Activated CD8-positive, alpha-beta memory T cell treated with anti-CD3 and anti-CD28 coated beads, Interleukin-2, amount 50 U/mL, for 24 hours (primary cell): ENCODE data around the gene PIGL.
"Not testable (repeated sequence)": the region's sequence is repeated elsewhere in the genome, so short reads cannot be mapped to it uniquely, and the experiment has no call there.

Experiments used
- DNase-seq: peaks from one replicate; pipeline ENCODE4 v3.0.0-alpha.2; 2020; ENCODE audit errors: extremely low read depth

Gene PIGL

DNA sequence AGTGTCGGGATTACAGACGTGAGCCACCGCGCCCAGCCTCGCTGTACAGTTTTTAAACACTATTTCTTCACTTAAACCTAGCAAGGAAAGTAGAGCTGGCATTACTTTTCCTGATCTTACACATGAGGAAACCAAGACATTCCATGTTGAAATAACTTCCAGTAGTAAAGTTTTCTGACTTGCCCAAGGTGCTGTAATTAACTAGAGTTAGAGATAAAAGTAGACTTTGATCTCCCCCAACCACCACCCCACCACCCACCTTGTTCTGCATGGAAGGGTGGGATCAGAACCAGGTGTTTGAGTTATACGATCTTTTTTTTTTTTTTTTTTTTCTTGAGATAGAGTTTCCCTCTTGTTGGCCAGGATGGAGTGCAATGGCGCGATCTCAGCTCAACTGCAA is 89.2 kb downstream of the PIGL start:
- no peak for DNase-seq

DNA sequence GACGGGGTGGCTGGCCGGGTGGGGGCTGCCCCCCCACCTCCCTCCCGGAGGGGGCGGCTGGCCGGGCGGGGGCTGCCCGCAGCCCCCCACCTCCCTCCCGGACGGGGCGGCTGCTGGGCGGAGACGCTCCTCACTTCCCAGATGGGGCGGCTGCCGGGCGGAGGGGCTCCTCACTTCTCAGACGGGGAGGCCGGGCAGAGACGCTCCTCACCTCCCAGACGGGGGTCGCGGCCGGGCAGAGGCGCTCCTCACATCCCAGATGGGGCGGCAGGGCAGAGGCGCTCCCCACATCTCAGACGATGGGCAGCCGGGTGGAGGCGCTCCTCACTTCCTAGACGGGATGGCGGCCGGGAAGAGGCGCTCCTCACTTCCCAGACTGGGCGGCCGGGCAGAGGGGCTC is 95.1 kb downstream of the PIGL start:
- not testable (repeated sequence) for DNase-seq

DNA sequence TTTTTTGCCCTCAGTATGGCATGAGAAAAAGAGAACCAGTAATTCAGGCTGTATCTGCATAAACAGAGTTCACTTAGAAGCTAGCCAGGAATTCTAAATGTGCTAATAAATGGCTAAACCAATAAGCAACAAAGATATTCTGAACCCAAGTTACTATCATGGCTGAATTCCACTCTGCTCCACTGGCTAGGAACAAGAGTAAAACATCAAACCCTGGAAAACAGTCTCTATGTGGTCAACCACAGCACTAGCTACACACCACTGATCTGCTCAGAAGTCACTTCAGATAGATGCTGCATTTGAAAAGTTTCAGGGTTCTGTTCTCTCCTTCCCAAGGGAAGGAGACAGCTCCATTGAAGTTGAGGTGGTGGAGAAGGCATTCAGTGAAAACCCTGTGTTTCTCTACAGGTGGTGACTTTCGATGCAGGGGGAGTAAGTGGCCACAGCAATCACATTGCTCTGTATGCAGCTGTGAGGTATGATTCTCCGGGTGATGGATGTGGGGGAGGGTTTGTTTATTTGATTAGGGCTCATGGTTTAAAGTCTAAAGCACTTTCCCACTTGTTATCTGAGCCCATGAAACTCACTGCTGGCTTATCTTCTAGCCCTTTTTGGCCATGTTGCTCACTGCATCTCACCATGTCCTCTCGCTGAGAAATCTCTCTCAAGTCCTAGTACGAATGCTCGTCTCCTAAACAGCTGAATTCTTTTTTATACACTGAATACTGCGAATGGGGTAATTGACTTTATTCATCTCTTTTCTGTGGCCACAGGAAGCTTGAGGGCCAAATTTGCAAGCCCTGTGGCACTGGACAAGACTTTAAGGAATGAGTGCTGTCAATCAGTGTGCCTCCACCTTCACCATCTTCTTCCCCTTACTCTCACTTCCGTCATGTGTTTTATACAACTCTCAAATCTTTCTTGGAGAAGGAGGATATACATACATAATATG is 96.4 kb downstream of the PIGL start:
- DNase-seq, result no peak

DNA sequence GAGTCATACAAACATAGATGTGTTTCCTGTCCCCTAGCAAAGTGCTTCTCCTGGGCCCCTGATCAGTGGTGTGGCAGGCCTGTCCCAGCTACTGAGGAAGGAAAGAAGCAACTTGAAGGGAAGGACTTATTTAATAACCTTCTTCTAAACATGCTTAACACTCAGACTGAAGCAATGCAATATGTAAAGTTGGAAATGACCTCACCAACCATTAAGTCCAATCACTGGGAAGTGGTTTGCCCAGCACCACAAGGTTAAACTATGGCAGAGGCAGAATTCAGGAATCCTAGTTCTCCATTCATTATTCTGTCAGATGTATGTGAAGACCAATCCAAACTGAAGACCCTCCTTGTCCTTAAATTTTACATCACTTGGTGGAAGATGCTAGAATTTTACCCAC is 97.2 kb downstream of the PIGL start:
- no peak for DNase-seq

DNA sequence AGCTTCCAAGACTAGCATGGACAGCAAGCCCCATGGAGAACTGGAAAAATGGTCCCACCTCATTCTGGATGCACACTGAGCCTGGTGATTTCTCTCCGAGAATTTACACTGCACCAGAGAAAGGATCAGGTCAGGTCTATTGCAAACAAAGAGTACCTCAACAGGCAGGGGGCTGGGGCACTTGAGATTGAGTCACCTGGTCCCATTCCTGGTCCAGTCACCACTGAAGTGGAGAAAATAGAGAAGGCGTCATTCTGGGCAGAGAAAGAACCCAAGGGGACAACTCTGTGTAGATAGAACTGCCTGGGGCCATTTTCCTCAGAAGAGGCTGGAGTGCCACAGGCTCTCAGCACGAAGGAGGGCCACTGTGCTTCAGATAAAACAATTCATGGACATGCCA is 97.8 kb downstream of the PIGL start:
- no peak for DNase-seq

DNA sequence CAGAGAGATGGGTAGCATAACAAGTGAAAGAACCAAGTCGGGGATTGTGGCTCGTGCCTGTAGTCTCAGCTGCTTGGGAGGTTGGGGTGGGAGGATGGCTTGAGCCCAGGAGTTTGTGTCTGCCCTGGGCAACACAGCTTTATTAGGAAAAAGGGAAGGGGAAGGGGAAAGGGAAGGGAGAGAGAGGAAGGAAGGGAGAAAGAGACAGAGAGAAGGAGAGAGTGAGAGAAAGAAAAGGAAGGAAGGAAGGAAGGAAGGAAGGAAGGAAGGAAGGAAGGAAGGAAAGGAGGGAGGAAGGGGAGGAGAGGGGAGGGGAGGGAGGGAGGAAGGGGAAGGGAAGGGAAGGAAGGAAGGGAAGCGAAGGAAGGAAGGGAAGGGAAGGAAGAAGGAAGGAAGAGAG is 103.0 kb downstream of the PIGL start:
- DNase-seq, result no peak

DNA sequence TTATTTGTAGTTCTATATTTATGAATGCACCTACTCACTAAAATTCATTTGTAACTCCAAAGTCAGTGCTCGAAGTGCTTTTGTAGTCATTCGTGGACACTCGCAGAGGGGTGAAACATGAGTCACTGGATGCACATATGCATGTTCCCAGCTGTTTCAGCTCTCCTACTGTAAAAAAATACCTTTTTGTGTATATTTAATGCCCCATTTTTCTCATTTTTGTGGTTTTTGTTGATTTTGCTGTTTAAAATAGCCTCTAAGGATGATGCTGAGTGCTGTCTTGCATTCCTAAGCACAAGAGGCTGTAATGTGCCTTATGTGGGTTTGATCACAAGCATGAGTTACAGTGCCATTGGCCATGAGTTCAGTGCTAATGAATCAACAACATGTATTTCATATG is 105.6 kb downstream of the PIGL start:
- no peak for DNase-seq

DNA sequence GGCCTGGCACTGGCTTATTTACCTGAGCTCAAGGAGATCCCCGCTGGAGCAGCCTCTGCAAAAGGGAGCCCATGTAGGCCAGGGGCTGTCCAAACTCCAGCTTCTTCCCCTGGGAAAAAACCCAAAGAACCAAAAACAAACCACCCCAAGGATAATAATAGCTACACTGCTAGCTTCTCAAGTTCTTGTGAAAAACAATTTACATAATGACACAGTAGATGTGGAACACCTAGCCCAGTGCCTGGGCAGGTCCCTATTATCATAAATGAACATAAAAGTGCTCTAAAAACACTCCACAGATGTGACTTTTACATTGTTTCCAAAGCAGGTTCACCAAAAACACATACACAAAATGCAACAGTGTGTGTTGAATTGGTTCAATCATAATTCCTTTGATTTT is 109.0 kb downstream of the PIGL start:
- no peak for DNase-seq

DNA sequence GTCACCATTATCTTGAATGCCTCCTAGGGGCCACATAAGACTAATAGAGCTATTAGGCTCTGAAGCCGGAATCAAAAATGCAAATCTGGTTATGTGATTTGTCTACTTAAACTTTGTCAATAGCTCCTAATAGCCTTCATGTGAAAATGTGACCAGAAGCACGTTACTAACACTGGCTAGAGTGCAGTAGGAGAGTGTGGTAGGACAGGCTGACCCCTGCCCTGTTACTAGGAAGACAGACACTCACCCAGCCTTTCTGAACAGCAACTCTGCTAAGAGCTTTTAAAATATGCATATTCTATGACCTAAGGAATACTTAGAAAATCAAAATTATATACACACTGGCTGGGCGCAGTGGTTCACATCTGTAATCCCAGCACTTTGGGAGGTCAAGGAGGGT is 110.0 kb downstream of the PIGL start:
- DNase-seq, result no peak

DNA sequence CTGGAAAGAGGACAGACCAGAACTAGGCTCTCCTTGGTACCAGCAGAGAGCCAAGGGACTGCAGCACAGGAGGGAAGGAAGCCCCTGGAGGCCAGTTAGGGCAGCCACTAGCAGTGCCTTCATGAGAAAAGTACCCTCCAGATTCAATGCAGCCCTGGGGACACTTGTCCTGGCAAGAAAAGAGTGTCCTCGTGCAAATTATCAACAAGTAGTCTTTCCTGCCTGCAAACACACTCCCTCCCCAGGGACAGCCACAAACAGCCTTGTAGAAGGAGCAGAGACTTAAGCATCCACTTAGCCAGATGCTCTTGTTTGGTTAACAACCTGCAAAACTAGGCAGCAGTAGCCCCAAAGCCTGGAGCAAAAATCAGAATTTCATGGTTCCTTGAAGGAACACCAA is 112.0 kb downstream of the PIGL start:
- DNase-seq, result no peak

DNA sequence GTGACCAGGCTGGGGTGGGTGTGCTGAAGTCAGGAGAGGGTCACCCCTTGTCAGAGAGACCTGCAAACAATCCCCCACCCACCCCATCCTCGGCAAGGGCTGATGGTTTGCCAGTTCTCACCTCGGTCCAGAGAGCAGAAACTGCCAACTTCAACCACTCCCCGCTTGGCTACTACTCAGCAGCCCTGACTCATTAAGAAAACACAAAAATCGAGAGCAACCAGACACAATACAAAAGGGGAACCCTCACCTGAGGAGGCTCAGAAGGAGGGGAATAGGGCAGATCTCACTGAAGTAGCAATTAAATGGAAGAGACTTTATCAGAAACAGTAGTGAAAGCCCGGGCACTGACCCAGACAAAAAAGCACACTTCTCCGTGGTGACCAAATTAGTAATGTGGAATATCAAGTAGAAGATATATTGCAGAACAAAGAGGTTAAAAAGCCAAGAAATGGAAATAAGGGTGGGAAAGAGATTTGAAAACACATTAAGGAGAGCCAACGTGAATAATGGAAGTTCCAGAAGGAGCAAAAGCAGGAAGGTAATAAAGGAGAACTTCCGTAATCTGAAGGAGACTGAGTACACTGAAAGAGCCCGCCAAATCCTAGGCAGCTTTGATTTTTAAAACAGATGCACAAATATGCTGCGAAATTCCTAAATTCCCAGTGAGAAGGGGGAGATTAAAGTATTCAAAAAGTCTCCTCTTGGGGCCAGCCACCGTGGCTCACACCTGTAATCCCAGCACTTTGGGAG is 112.7 kb downstream of the PIGL start:
- no peak for DNase-seq

DNA sequence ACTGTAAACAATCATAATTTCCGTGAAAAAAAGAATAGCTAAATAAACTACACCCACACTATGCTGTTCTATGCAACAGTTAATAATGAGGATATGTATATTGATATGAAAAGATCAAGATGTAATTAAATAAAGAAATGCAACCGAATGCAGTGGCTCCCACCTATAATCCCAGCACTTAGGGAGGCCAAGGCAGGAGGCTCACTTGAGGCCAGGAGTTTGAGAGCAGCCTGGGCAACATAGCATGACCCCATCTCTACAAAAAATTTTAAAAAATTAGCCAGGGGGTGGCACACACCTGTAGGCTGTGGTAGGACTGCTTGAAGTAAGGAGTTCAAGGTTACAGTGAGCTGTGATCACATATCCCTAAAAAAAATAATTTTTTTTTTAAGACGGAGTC is 121.4 kb downstream of the PIGL start:
- DNase-seq, result no peak

DNA sequence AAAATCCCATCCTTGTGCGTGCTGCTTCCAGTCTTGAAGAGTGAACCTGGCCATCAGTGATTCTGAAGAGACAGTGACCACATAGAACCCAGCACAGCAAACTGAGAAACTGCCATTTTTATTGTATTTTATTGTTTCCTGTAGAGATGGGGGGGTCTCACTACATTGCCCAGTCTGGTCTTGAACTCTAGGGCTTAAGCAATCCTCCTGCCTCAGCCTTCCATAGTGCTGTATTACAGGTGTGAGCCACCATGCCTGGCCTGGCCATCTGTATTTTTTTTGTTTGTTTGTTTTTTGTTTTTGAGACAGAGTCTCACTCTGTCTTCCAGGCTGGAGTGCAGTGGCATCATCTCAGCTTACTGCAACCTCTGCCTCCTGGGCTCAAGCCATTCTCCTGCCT is 122.4 kb downstream of the PIGL start:
- no peak for DNase-seq

DNA sequence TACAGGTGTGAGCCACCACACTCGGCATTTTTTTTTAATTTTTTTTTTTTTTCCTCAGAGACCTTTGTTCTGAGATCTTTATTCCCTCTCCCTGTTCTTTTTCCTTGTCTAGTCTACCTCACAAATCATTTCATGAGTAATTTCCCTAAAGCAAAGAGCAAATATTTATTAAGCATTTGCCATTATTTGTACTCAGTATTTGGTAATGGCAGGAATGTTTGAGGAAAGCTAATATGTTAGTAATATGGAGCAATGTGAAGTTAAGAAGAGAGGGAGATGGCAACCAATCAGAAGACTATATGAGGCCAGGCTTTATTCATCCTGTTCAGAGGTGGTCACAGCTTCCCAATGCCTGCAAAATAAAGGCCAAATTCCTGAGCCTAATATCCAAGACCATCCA is 122.9 kb downstream of the PIGL start:
- no peak for DNase-seq

DNA sequence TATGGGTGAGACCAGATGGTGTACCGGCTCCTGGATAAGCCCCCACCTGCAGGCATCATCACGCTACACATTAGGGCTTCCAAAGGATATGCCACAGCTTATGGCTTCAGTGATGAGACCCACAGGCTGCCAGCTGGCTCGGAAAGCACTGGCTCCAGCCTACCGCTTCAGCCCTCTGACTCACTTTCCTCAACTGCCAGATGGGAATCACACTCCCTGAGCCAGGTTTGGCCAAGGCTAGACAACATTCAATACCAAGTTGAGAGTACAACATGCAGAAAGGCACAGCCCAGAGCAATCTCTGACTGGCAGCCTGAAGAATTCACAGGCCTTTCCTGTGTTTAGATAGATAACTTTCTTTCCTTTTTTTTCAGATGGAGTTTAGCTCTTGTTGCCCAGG is 126.0 kb downstream of the PIGL start:
- no peak for DNase-seq

DNA sequence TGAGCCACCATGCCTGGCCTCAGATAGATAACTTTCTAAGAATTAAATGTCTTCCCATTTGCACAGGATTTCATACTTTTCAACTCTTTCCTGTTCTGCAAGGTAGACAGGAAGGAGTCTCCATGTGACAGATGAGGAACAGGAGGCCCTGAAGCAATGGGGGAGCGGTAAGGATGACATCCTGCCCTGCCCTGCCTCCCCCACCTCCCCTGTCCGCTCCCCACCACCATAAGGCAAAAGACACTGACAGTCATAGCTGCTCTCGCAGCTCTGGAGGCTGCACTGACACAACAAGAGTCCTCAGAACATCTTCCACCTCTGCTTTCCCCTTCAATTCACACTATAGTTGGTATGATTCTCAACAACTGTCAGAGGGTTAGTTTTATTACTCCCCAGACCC is 126.6 kb downstream of the PIGL start:
- no peak for DNase-seq

DNA sequence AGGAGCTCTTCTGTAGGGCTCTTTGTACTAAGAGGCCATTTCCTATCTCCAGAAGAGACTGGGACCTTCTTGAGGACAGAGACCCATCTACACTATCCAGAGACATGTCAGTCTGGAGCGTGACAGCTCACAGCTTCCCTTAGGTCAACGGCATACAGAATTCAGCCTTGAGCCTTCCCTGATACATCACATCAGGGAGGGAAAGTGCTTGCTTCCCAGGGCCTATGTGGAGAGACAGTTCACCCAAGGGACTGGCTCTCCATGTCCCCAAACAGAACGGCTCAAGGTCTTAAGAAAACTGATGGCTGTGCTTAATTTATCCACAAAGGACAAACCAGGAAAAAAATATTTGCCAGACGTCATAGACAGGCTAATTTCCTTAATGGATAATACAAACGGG is 128.6 kb downstream of the PIGL start:
- DNase-seq, result no peak

DNA sequence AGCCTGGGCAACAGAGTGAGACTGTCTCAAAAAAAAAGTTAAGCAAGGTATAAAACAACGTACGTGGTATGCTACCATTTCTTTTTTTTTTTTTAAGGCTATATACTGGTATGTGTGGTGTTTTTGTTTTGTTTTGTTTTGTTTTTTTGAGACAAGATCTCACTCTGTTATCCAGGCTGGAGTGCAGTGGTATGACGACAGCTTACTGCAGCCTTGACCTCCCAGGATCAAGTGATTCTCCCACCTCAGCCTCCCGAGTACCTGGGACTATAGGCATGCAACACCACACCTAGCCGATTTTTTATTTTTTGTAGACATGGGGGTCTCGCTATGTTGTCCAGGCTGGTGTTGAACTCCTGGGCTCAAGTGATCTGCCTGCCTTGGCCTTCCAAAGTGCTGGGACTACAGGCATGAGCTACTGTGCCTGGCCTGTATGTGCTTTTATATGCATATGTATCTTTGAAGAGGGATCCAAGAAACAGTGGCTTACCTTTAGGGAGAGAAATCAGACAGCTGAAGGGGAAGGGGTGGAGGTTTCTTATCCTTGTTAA is 129.8 kb downstream of the PIGL start:
- no peak for DNase-seq

DNA sequence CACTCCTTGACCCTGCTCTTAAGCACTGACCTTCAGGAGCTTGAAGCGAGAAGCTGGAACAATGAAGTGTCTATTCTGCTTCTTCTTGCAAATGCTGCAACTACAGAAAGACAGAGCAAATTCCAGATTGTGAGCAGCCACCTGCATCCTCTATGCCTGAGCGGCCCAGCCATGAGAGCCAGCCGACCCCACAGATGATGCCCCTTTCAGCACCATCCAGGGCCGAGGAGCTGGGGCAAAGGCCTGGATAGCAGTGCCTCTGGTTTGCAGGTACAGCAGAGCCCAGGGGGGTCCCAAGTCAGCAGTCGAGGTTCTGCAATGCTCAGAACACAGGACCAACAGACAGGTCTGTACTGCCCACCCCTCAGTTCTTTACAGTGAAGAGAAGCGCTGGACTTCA is 131.6 kb downstream of the PIGL start:
- DNase-seq, result no peak

DNA sequence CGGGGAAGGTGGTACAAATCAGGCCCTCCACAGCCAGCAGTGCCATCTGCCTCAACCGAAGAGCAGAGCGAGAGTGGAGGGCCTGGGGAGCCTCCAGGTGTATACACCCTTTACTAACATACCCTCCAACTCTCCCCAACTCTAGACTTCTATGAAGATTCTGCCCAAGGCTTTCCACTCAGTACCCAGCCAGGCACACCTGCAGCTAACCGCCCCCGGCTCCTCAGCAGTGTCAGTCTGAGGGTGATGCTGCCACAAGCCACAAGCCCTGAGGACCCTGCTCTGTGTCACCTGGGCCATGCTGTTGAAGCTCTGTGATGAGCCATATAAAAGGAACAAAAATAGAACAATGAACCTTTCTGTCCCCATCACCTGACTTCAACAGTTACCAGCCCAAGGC is 132.4 kb downstream of the PIGL start:
- DNase-seq, result no peak

DNA sequence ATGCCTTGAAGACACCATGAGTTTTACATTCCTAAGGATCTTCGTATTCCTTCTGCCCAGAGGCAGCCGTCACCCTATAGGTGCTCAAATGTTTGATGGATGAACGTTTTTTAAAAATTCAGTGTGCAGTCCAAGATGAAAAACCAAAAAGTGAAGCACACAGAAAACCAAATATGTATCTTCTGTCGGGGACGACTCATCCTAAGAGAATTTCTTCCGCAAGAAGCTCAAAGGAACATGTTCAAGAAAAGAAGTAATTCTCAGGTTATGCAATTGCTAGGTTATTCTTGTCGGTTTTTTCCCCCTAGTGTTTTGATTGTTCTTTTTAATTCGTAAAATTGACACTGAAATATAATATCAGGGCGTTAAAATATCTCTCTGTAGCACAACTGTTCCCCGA is 134.8 kb downstream of the PIGL start:
- DNase-seq, result no peak

DNA sequence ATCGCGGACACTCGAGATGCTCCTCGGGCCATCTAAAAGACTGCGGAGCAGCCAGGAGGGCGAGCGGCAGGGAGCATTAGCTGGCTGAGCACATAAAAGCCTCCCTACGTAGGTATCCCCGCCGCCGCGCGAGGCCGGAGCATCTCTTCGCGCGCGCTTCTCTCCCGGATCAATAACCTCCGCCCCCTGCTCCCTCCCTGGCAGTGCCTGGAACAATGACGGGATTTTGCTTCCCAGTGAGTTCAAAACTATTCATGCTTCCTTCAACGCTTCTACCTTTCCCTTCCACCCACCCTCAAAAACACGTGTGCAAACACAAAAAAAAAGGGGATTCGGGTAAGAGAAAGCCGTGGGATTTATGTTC is 135.3 kb downstream of the PIGL start:
- DNase-seq, result no peak
